PC-3 (cell line): ENCODE data around the gene CPSF4.

ENCODE experiments used
- CTCF ChIP-seq: fragments of 300-600 bp; sonication (generic); conservative IDR thresholded peaks from 2 replicates; pipeline ENCODE4 v1.5.1; 2017; ENCODE audit warnings: antibody characterized with exemption, low read depth, mild to moderate bottlenecking, low read length
- EZH2 ChIP-seq: fragments of 300-600 bp; sonication (generic); IDR thresholded peaks from one replicate; pipeline ENCODE4 v1.6.1; 2017; ENCODE audit warnings: antibody characterized with exemption, mild to moderate bottlenecking, low read length; ENCODE audit not compliant: unreplicated experiment
- EZH2phosphoT487 ChIP-seq: fragments of 300-600 bp; sonication (generic); IDR thresholded peaks from 2 replicates; pipeline ENCODE4 v1.6.1; 2018; ENCODE audit warnings: mild to moderate bottlenecking, antibody characterized with exemption, low read length, borderline replicate concordance

DNA sequence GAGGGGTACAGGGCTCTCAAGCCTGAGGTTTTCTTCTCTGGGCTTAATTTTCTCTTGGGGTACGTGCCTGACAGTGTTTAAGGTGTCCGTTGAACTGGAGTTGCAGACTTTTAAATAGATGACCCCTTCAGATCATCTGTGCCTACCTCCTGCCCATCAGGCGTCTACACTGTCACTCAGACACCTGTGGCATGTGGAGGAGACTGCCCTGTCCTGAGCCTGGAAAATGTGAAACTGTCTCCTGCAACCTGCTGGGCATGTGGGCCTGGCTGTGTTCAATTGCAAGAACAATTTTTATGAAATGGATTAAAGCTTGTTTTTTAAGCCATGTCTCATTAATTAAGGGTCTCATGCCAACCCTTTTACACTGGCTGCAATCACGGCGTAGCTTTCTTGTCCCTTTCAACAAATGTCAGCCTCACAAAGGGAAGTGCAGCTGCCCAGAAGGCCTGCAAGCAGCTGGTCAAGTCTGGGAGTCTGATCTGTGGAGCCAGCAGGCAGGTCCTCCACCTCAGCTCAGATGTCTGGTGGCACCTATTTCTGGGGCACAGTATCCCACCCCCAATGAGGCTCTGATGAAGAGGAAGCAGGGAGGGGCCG lies 18.4 kb downstream of the CPSF4 start:
- no peak for TF ChIP-seq EZH2
- TF ChIP-seq CTCF = no peak
- TF ChIP-seq EZH2phosphoT487 = no peak
